Measurements from ENCODE around the gene ADAMTS1. TPM values are rescaled to one million over a fixed set of nuclear protein-coding genes. Genes with fewer than 3 reads are reported as not detected.
A peak's percentile ranks its signal among the peaks of the same experiment; 100 is the strongest.
"Not testable (repeated sequence)": the region's sequence is repeated elsewhere in the genome, so short reads cannot be mapped to it uniquely, and the experiment has no call there.

ADAMTS1 gene
- polyA plus RNA-seq (2013, experiment 1 of 2; ENCODE audit: insufficient read length), result 63.9 TPM
- polyA plus RNA-seq (2013, experiment 2 of 2; ENCODE audit: insufficient read length), result 52.6 TPM

GRCh38 chr21:26845066-26845758 lies at the start of gene ADAMTS1:
Gene ADAMTS1 (minus strand): TSS chr21:26845409. CDS start chr21:26844954, 455 bp downstream.
- peak; percentile 87 for DNase-seq

- DNase-seq, result no peak
Measured at GRCh38 chr21:26892151-26892550, 46.9 kb upstream of the ADAMTS1 start.

DNA sequence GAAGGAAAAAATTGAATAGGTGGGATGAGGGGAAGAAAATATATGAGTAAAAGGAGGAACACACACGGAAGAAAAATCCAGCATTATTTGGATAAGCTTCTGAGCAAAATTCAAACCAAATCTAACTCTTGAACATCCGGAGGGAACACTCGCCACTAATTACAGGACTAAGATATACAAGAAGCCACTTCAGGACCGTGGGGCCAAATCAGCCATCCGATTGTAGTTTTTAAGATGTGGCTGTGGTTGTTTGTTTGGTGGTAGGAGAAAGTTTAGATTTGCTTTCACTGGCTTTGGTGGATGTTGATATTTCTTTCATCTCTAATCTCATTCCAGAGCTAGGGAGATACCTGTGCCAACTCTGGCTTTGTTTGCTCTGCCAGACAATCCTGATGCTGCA lies 43.7 kb upstream of the ADAMTS1 start:
- no peak for DNase-seq

DNA sequence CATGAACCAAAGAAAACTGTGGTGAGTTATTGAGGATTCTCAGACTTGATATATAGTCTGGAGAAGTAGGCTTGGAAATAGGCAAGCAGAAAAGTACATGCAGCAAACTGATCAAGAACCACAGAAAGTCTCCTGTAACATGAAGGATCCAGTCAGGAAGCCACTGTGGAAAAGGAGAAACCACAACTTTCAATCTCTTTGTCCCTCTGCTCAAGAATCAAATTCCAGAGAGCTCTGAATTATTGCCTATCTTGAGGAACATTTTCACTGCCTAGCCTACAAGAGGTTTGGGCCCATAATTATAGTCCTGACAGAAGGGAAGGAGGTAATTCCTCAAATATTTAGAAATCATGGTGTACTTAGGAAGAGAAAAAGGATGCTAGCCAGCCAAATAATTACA lies 43.0 kb upstream of the ADAMTS1 start:
- DNase-seq, result no peak

GRCh38 chr21:26887251-26887650 lies 42.0 kb upstream of the ADAMTS1 start:
- DNase-seq, result no peak

GRCh38 chr21:26884436-26884835 lies 39.2 kb upstream of the ADAMTS1 start:
- DNase-seq, result no peak

DNA sequence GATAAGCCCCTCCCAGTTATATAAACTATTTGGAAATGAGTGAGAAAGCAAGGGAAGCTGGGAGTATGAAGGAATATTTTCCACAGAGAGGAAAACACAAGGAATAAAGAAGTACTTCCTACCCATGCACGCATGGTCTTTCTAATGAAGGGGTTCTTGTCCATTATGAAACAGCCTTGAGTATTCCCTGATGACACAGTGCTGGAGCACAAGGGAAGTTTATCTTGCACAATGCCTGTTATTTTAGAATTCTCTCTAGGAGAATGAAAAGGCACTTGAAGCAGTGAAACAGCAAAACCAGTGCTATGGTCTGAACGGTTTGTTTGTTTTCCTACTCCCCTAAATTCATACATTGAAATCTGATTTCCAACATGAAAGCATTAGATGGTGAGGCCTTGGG lies 38.6 kb upstream of the ADAMTS1 start:
- no peak for DNase-seq

- peak; percentile 41 for DNase-seq
Measured at GRCh38 chr21:26881504-26882228, 36.5 kb upstream of the ADAMTS1 start.

- DNase-seq, result no peak
Measured at GRCh38 chr21:26877018-26877417, 31.8 kb upstream of the ADAMTS1 start.

- no peak for DNase-seq
Measured at GRCh38 chr21:26874347-26874746, 29.1 kb upstream of the ADAMTS1 start.

GRCh38 chr21:26865857-26866256 lies 20.6 kb upstream of the ADAMTS1 start:
- DNase-seq, result no peak

GRCh38 chr21:26856871-26857350 lies 11.7 kb upstream of the ADAMTS1 start:
- not testable (repeated sequence) for DNase-seq

DNA sequence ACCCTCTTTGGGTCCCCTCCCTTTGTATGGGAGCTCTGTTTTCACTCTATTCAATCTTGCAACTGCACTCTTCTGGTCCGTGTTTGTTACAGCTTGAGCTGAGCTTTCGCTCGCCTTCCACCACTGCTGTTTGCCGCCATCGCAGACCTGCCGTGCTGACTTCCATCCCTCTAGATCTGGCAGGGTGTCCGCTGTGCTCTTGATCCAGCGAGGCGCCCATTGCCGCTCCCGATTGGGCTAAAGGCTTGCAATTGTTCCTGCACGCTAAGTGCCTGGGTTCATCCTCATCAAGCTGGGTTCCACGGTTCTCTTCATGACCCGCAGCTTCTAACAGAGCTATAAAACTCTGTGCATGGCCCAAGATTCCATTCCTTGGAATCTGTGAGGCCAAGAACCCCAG lies 9.5 kb upstream of the ADAMTS1 start:
- DNase-seq, result not testable (repeated sequence)

- DNase-seq, result no peak
Measured at GRCh38 chr21:26852423-26852822, 7.2 kb upstream of the ADAMTS1 start.

GRCh38 chr21:26851109-26851944 lies 6.1 kb upstream of the ADAMTS1 start:
- no peak for DNase-seq

- peak; percentile 55 for DNase-seq
Measured at GRCh38 chr21:26850116-26850643, 5.0 kb upstream of the ADAMTS1 start.

- DNase-seq, result peak; percentile 70
Measured at GRCh38 chr21:26849428-26850115, 4.4 kb upstream of the ADAMTS1 start.

DNA sequence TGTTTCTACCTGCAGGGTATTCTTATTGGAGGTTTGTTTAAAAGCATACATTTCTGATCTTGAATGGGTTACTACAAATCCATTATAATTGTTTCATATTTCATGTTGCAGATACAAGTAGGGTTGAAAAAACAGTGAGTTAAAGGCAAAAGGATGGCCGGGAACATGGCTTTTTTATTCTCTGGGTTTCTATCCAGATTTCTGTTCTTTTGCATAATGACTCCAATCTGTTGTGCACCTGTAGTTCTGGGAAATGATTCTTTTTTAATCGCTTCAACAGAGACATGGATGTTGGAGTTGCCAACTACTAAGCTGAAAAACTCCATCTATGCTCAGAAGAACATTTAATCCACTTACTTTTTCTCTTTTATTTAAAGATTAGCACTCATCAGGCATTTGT lies 2.7 kb upstream of the ADAMTS1 start:
- no peak for DNase-seq

DNA sequence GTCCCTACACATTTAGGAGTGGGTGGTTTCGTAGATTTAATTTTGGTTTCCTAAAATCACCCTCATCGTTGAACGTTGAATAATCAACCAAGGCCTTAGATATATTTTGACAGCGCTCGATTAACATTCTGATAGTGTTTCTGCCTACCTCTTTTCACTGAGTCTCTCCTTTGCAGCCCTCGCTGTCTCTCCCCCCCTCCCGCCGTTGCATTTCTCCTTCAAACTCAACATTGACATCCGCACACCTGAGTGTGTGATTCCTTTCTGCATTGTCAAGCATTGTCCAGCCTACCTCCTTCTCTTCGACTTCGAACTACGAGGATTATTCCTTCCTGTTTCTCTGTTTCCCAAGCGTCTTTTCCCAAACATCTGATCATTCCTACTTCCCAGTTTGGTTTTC lies 1.8 kb upstream of the ADAMTS1 start:
- no peak for DNase-seq

GRCh38 chr21:26846036-26846931 lies 1.1 kb upstream of the ADAMTS1 start:
- DNase-seq, result peak; percentile 76

GRCh38 chr21:26845759-26846035 lies 488 bp upstream of the ADAMTS1 start:
- no peak for DNase-seq

Measured in fibroblast of skin of back (primary cell).